IPS DF 6.9 (cell line): ENCODE results near the gene LZTS2.
A peak's percentile ranks its signal among the peaks of the same experiment; 100 is the strongest.
"Not testable (repeated sequence)": the region's sequence is repeated elsewhere in the genome, so short reads cannot be mapped to it uniquely, and the experiment has no call there.

Experiments used
- DNase-seq: peaks from one replicate; pipeline ENCODE4 v3.0.0-alpha.2; 2013; ENCODE audit warnings: low read depth, low spot score
- H3K27ac ChIP-seq: one replicate; pipeline ENCODE4 v1.5.1; 2013; ENCODE audit warnings: low read length, control low read depth
- H3K27me3 ChIP-seq: 2 replicates; pipeline ENCODE4 v1.6.1; 2013; ENCODE audit warnings: mild to moderate bottlenecking, low read length; ENCODE audit not compliant: control insufficient read depth, insufficient read depth
- H3K36me3 ChIP-seq: 2 replicates; pipeline ENCODE4 v1.6.1; 2013; ENCODE audit warnings: low read length; ENCODE audit not compliant: control insufficient read depth, insufficient read depth
- H3K4me1 ChIP-seq: 2 replicates; pipeline ENCODE4 v1.6.1; 2013; ENCODE audit warnings: low read length; ENCODE audit not compliant: control insufficient read depth, insufficient read depth
- H3K4me3 ChIP-seq: 2 replicates; pipeline ENCODE4 v1.5.1; 2013; ENCODE audit warnings: mild to moderate bottlenecking, low read length
- H3K9me3 ChIP-seq: 2 replicates; pipeline ENCODE4 v1.6.1; 2013; ENCODE audit warnings: low read length, inconsistent platforms; ENCODE audit not compliant: control insufficient read depth, insufficient read depth
- WGBS: extraction: QIAGEN DNeasy Blood & Tissue Kit; methylation state at CpG from one replicate; pipeline ENCODE4 v1.1.7; 2013; ENCODE audit warnings: mixed read lengths, missing lambda C conversion rate; ENCODE audit not compliant: insufficient read length, insufficient coverage; 5-methylcytosine and 5-hydroxymethylcytosine counted together

LZTS2 gene

DNA sequence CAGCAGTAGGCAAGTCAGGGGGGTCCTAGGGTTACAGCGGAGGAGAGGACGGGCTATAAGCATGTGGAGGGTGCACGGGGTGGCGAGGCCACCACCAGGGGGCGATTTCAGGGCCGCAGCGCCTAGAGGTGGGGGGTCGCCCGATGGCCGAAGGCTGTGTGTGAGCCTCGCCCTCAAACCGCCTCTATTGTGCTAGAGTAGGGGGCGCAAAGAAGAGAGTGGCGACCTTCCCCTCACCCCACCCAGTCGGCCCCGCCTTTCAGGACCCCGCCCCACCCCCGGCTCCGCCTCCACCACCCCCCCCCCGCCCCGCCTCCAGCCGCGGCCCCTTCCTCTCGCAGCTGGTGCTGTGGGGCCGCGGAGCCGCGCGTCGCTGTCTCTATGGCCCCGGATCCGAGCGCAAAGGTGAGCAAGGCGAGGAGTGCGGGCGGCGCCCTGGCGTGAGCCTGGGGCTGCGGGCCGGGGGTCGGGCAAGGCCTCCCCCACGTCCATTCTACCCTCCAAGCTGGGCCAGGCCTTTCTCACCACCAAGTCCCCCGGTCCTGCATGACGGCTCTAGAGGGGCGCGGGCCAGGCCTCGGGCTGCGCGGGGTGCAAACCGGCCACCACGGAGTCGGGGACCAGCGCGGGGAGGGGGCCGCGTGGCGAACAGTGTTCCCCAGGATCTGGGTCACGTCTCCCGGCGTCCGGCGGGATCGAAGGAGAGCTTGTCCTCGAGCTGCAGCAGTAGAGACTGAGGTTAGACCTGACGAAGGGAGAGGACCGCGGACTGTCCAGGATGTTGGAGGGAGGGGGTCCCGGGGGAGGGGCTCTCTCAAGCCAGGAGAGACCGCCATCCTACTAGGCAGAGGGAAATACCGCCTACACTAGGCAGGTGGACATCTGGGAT lies 30.2 kb upstream of the LZTS2 start, which contains the start of gene SEMA4G:
Gene SEMA4G, plus strand, starts transcription at position 318 of the 889 bp plus-strand sequence. CDS start 3,409 bp downstream, outside the sequence.
- WGBS, result no CpG with 5 or more reads among the region's 70 CpGs
- Histone ChIP-seq H3K27me3 (no peaks in the 10 kb centered on the region), H3K4me1 (peaks cover 6% of the 10 kb centered on the region), H3K4me3 (peak within 1 kb of the TSS; percentile 70), H3K36me3 (no peaks in the 10 kb centered on the region), H3K27ac (no peak within 1 kb of the TSS), H3K9me3 (no peaks in the 10 kb centered on the region)
- no peak for DNase-seq

DNA sequence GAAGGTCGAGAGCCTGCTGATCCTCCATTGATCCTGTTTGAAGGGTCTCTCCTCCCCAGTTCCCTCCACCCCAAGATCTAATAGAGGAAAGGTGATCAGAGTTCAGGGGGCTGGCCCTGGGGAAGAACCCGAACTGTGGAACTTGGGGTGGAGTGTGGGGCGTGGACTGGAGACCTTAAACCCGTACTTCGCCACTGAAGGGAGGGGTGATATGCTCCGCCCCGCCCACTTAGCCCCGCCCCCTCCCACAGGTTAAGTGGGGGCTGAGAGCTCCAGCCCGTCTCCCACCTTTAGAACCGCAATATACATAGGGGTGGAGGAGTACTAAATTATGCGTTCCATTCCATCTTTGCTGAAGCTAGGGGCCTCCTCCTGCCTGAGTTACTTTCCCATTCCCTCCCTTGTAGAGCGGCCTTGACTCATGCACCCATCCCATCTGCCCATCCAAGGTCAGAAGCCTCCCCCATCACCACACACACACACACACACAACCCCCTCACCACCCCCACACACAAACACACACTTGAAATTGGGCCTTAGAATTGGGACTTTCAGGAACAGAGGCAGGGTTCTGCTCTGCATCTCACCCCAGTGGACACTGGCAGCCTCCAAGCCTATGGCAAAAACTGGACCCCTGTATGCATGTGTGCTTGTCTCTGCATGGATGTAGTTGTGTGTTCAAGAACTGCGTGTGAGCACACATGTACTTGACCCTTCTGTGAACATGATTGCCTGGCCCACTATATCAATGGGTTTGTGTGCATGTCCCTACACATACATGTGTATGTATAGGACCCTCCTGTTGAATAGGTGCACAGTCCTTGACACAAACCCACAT lies 29.3 kb upstream of the LZTS2 start:
- Histone ChIP-seq H3K4me3 (peak overlapping the region; percentile 70; the same call in 1 of the 2 replicates), H3K4me1 (peaks cover 6% of the 10 kb centered on the region), H3K36me3 (no peaks in the 10 kb centered on the region), H3K9me3 (no peaks in the 10 kb centered on the region), H3K27me3 (no peaks in the 10 kb centered on the region), H3K27ac (no peak overlapping the region)
- WGBS, result no CpG with 5 or more reads among the region's 13 CpGs
- no peak for DNase-seq

DNA sequence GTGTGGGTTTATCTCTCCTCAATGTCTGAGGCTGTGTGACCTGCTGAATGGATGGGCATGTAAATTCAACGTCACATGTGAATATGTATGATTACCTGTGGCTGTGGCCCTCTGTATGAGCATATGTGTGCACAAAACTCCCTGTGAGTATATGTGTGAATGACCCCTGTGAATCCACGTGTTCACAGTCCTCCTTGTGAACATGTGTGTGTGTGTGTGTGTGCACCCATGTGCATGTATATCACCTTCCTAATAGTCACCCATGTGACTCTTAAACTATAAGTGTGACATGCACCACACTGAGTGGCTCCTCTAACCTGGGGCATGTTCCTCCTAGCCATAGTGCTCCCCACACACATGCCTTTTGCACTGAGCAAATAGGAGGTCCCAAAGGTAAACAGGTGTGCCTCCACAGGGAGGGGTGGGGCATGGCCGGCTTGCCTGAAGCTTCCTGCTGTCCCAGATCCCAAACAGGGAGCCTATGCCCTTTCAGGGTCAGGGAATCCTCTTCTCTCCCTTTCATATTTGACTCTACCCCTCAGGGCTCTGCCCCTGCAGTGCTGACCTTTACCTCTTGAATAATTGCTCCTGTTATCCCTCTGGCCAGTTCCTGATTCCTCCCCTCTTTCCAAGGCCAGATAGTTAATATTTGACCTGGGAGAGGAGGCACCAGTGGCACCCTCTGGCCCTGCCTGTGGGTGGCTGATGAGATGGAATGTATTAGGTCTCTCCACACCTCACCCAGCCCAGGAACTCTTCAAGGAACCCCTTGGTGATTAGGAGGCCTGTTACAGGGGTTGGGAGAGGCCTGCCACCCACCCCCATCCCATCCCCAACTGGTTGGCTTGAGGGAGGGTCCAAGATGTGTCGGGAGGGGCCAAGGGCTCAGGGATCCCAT lies 28.4 kb upstream of the LZTS2 start:
- peaks cover 6% of the 10 kb centered on the region for H3K4me1 ChIP-seq
- no peak for DNase-seq
- H3K4me3 ChIP-seq, result no peak overlapping the region
- H3K27ac ChIP-seq, result no peak overlapping the region
- no CpG with 5 or more reads among the region's 4 CpGs for WGBS
- no peaks in the 10 kb centered on the region for H3K27me3 ChIP-seq
- H3K36me3 ChIP-seq, result no peaks in the 10 kb centered on the region
- no peaks in the 10 kb centered on the region for H3K9me3 ChIP-seq

DNA sequence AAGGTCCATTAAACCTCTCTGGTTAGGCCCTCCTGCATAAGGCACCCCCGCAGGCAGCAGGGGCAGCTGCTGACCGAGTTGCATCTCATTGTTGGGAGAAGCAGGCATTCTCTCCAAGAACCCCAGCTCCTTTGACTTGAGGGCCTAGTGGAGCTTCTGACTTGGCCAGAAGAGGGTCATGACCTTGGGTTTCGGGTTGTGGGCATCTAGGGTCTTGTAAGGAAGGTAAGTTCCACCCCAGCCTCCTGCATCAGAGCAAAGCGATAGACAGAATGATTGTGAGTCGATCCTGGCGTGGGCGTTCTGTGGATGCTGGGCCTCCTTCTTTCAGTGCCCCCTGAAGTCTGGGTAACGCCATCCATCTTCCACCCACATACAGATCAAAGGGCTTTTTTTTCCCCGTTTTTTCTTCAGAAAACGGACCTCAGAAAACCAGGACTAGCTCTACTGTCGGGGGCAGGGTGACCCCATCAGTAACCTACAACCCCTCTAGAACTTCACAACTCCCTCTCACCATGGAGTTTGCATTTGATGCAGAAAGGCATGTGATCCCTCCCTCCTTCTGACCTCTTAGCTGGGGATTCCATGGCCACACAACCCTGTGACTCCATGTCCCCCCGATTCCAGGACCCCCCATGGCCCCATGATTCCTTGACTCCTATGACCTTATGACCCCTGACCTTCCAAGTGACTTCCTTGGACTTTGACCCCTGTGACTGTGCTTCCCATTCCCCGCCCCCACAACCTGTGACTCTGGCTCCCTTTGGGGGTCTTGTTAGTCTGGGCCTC lies 27.3 kb upstream of the LZTS2 start:
- Histone ChIP-seq H3K4me1 (peaks cover 6% of the 10 kb centered on the region), H3K9me3 (no peaks in the 10 kb centered on the region), H3K4me3 (no peak overlapping the region), H3K27ac (no peak overlapping the region), H3K27me3 (no peaks in the 10 kb centered on the region), H3K36me3 (no peaks in the 10 kb centered on the region)
- no CpG with 5 or more reads among the region's 13 CpGs for WGBS
- no peak for DNase-seq

DNA sequence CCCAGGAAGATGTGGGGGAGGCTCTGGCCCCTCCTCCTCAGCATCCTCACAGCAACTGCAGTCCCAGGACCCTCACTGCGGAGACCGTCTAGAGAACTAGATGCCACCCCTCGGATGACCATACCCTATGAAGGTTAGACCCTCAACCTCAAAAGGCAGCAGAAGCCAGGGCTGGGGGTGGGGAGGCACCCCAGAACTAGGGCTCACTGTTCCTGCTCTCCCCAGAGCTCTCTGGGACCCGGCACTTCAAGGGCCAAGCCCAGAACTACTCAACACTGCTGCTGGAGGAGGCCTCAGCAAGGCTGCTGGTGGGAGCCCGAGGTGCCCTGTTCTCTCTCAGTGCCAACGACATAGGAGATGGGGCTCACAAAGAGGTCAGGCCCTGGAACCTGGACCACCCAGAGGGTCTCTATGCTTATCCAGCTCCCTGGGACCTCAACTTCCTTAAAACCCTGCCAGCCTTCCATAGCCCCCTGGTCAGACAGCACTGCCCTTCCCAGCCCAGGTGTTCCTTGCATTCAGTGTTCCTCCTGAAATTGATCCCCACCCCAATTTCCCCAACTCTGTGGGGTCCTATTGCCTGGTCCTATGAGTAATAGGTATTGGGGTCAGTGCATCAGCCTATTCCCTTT lies 26.6 kb upstream of the LZTS2 start:
- Histone ChIP-seq H3K27me3 (no peaks in the 10 kb centered on the region), H3K9me3 (no peaks in the 10 kb centered on the region), H3K4me1 (peaks cover 6% of the 10 kb centered on the region), H3K4me3 (no peak overlapping the region), H3K27ac (no peak overlapping the region), H3K36me3 (no peaks in the 10 kb centered on the region)
- no peak for DNase-seq
- no CpG with 5 or more reads among the region's 6 CpGs for WGBS

DNA sequence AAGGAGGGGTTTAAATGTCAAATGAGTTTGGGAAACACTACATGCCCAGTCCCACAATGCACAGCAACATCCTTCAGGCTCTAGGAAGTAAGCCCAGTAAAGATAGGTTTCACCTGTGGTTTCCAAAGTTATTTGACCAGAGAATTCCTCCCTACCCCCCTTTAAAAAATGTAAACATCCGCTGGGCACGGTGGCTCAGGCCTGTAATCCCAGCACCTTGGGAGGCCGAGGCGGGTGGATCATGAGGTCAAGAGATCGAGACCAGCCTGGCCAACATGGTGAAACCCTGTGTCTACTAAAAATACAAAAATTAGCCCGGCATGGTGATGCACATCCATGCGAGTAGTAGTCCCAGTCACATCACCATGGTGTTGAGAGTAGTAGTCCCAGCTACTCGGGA lies 24.2 kb upstream of the LZTS2 start:
- not testable (repeated sequence) for H3K27me3 ChIP-seq, H3K9me3 ChIP-seq, H3K36me3 ChIP-seq, DNase-seq, H3K4me3 ChIP-seq, H3K4me1 ChIP-seq, H3K27ac ChIP-seq
- WGBS, result no CpG with 5 or more reads among the region's 8 CpGs

DNA sequence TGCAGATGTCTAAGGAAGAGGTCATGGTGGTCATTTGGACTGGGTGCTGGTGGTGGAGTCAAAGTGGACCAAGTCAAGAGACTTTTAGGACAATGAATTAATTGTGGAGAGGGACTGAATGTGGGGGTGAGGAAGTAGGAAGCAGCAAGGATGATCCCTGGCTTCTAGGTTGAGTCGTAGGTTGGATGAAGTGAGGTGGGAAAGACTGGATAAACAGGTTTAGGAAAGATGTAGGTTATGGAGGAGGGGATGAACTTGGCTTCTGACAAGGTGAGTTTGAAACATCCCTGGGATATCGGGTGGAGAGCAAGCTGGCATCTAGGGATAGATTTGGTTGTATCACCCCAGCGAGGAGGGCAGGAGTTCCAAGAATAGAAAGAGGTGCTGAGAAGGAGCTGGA lies 22.7 kb upstream of the LZTS2 start:
- DNase-seq, result no peak
- no peaks in the 10 kb centered on the region for H3K27me3 ChIP-seq
- H3K4me1 ChIP-seq, result no peaks in the 10 kb centered on the region

DNA sequence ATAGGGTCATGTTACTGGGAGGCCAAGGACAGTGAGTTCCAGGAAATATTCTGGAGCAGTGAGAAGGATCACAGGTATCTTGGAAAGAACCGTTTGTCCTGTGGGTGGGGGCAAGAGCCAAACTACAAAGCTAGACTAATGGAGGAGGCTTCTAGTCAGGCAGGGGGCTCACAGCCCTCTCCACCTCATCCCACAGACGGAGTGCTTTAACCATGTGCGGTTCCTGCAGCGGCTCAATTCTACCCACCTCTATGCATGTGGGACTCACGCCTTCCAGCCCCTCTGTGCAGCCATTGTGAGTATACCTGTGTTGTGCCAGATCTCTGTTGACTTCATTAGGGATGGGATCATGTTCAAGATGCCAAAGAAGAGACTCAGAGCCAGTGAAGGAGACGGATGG lies 22.2 kb upstream of the LZTS2 start:
- peaks cover 6% of the 10 kb centered on the region; the same call in 1 of the 2 replicates for H3K36me3 ChIP-seq
- no peak for DNase-seq
- no peaks in the 10 kb centered on the region for H3K27me3 ChIP-seq
- WGBS, result no CpG with 5 or more reads among the region's 6 CpGs
- no peaks in the 10 kb centered on the region for H3K4me1 ChIP-seq
- H3K9me3 ChIP-seq, result no peaks in the 10 kb centered on the region
- no peak overlapping the region for H3K27ac ChIP-seq
- no peak overlapping the region for H3K4me3 ChIP-seq

More for the DNA sequence above, 22.7 kb upstream of the LZTS2 start:
- no peaks in the 10 kb centered on the region for H3K9me3 ChIP-seq
- H3K36me3 ChIP-seq, result peaks cover 6% of the 10 kb centered on the region; the same call in 1 of the 2 replicates
- no peak overlapping the region for H3K4me3 ChIP-seq
- no peak overlapping the region for H3K27ac ChIP-seq
- WGBS, result no CpG with 5 or more reads among the region's 3 CpGs
